HG02763 (cell line): ENCODE results near the gene ITM2A.
A peak's percentile ranks its signal among the peaks of the same experiment; 100 is the strongest.

Source experiments
- ATAC-seq: cut with Tn5 transposase; IDR thresholded peaks from one replicate; pipeline ENCODE4 v1.9.1; 2021; ENCODE audit warnings: mild to moderate bottlenecking, moderate library complexity; ENCODE audit not compliant: unreplicated experiment

The ITM2A gene

DNA sequence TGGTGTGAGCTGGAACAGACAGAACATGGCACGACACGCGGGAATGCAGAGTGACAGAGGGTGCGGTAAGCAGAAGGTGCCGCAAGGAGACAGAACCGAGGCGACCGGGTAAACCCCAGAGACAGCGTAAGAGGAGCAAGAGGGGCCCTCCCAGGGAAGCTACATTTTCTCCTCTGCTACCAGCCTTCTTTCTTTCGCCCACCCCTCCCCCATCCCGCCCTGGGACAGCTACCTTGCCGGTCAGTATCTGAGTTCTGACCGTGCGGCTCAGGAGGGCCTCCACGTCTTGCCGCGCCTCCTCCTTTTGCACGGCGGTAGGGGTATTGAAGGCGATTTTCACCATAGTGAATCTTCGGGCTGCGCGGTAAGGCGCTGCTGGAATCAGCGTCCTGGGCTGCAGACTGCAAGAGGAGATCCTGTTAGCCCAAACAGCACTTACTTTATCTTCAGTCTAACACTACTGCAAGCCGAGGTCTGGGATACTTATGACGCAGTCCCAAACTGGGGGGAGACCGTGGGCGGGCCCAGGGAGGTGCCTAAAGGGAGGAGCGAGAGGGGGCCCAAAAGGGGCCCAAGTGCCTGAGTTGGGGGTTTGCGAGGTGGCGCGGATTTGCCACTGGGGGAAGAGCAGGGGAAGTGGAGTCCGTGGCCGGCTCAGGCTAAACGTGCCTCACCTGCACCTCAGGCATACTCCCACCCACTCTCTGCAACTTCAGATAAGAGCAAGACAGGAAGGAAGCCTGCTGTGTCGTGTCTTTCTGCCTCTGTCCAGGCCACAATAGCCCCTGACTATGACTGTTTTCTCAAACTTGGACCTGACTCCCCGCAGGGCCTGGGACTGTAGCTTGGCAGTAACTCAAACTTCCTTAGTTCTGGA lies at the start of gene ITM2A:
Gene ITM2A, minus strand, starts transcription at position 462 of the 877 bp plus-strand sequence. Its CDS starts 119 bp downstream, at position 343.
- peak; percentile 55 for ATAC-seq

DNA sequence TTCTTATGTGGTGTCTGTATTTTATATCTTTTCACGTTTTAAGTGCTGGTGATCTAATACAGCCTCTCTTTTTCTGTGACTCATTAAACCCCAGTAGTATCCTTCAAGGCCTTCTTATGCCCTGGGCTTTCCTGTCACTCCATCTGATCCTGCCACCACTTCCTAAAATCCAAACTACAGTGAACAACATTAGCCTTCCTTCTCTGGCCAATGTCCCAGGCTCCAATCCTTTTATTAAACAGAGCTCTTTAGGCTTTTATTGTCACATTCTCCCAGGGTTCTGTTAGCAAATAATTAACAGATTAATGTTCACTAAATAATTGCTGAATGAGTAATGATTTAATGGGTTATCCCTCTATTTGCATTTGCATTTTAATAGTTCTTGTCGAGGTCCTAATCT lies 47.9 kb upstream of the ITM2A start:
- no peak for ATAC-seq

DNA sequence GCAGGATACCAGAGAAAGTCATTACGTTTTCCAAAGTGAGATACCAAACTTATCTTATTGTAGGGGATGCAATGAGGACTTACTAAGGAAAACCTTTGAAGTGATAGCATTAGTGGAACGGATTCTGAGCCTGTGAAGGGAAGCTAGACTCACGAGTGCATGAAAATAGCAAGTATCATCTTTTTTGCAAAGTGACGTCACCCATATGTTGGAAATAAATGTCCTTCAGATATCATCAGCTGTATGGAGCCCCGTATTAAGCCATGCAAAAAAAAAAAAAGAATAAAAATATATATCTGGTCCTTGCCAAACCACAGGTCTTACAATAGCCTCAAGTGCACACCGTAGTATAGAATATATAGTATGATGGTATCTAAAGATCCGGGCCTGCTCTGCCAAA lies 46.8 kb upstream of the ITM2A start:
- ATAC-seq, result no peak

DNA sequence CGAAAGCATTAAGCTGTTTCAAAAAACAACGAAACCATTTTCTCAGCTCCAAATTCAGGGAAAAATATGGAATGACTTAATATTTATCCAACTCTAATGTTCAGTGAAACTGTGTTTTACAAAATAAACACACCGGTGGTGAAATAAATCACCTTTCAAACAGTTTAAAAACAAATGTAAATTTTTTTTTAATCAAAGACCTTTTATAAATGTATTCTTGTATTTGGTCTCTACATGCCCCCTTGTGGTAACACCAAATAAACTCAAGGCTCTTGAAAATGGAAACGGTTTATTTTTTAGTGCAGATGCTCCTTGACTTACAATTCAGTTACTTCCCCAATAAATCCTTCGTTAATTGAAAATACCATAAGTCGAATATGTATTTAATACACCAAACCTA lies 45.8 kb upstream of the ITM2A start:
- ATAC-seq, result no peak

DNA sequence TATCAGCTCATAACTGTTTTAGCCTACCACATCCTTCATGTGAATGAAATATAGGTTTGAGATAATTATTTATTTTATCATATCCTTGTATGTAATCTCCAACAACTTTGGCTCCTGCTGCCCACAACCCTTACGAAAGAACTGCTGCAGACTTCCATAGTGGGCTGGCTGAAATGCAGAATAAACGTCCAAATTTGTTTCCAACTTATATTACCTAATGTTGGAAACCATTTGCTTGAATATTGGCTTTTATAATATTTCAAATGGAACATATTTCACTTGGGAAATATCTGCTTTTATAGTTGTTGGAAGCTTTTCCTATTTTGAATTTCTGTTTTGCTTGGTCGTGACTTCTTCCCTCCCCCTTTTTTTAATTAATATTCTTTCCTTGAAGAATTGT lies 45.0 kb upstream of the ITM2A start:
- no peak for ATAC-seq

DNA sequence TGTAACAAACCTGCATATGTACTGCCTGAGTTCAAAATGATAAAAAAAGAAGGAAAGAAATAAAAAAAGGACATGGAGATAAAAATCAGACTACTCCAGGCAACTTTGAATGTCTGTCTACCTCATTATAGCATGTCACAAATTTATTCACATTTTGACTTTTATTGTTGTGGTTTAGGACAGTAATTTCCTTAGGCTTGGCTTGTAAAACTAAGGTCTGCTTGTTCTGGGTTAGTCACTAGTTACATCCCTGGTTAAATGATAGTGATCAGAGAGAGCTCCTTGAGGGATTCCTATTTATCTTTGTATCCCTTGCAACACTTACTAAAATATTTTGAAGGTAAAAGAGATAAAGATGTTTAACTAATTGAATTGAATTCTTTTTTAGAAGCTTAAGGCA lies 42.5 kb upstream of the ITM2A start:
- ATAC-seq, result no peak

DNA sequence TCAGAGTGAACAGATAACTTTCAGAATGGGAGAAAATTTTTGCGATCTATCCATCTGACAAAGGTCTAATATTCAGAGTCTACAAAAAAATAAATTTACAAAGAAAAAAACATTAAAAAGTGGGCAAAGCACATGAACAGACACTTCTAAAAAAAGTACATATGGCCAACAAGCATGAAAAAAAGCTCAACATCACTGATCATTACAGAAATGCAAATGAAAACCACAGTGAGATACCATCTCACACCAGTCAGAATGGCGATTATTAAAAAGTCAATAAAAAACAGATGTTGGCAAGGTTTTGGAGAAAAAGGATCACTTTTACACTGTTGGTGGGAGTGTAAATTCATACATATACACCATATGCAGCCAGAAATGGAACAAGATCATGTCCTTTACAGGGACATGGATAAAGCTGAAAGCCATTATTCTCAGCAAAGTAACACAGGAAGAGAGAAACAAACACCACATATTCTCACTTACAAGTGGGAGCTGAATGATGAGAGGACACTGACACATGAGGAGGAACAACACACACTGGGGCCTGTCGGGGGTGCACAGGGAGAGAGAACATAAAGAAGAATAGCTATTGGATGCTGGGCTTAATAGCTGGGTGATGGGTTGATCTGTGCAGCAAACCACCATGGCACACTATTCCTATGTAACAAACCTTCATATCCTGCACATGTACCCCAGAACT lies 41.6 kb upstream of the ITM2A start:
- no peak for ATAC-seq

DNA sequence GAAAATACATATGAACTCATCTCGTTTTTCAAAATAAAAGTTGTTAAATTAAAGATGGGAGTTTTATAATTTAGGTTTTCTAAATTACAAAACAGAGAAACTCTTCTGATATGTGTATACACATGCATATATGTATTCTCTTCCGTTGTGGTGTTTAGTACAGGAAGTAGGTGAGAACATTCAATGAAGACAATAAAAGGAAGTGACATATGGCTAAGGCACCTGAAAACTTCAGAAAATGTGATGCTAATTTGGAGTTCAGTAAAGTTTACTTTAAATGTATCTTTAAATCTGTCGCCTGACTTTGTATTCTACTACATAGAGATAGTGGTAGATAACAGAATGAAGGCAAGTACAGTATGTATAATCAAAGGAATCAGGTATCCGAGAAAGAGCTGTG lies 33.5 kb upstream of the ITM2A start:
- ATAC-seq, result no peak

DNA sequence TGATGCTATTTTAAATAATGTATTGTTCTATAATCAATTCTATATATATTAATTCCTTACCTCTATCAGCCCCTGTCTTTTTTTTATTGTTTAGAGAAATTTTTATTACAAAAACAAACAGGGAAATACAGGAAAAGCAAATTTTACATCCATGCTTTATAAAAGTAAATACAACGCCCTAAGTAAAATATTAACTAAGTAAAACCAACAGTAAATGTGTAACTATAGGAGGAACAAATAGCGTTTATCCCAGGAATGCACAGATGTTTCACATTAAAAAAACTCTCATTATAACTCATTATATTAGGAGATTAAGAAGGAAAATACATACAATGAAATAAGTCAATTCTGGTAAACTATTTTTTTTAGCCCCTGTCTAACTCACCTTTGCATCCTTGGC lies 8.2 kb upstream of the ITM2A start:
- ATAC-seq, result no peak

DNA sequence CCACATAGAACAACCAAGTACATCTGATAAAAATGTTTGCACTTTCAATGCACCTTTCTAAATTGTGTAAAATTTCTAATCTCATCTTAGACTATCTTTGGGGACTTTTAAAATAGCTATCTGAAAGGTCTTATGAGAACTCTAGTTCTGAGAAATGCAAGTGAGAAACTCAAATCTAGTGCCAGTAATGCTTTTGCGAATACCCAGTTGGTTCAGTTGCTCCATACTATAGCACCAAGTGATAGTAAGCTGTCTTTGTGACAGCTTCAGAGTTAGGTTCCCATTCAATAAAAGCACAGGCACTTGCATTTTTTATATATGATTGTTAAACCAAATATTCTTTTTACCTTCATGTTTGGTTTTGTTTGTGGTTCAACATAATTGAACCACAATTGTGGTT lies 4.5 kb upstream of the ITM2A start:
- ATAC-seq, result no peak

DNA sequence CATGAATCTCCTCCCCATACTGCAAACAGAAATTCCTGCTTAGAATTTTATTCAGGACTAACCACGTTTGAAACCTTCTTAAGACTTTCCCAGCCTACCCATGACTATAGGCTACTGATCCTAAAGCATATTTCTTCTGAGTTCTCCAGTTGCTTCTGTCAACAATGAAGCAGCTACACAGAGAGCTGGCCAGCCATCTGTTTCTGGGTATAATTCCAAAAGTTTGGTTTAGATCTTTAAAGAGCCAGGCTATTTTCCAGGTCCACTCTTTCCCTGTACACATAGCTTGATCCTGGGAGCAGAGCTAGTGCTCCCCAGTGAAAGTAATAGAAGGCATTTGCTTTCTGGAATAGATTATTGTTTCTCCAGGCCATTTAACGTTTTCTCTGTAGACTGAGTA lies 4.0 kb upstream of the ITM2A start:
- ATAC-seq, result no peak

DNA sequence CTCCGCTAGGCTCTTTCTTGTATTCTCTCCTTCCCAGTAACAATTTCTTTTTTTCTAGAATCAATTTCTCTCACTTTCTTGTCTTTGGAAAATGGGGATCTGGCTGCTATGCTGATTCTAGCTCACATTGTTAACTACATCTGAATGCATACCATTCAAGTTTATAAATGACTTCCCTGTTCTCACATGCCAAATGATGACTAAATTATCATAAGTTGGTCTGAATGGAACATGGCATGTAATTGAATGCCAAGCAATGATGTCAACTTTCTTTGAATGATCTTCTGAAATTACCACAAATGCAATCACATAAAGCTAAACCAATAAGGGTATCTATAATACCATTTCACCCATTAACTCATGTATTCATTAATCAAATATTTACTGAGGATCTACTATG lies 2.7 kb upstream of the ITM2A start:
- no peak for ATAC-seq

DNA sequence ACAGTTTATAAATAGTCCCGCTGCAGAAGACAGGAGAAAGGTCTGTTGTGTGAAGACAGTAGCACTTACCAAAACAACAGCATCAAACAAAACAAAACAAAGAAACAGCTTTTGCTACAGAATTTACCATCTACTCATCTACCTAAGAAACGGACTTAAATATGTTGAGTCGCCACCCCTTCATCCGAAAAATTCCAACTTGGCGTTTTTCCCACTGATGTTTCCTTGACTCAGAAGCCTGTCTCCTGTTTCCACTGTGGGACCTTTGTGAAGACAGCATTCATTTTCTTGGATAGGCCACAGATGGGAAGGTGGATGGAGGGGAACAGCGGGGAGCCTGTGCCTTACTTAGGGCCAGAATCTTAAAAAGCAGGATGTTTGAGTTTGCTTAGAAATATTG lies 1.3 kb upstream of the ITM2A start:
- ATAC-seq, result no peak

DNA sequence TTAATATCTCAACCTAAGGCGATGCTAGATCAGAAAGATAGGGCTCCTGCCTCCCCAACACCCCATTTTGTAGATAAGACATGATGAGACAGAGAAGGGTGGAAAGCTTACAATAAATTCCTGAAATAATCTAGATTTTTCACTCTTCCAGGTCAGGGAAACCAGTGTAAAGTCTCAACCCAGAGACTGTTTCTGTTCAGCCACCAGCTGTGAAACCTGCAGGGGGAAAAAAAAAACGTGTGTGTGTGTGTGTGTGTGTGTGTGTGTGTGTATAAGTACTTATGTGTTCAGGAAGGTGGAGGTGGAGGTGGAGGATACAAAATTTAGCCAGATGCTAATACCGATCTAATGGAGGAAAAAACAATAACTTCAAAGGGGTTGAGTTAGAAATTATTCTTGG lies 773 bp upstream of the ITM2A start:
- no peak for ATAC-seq

DNA sequence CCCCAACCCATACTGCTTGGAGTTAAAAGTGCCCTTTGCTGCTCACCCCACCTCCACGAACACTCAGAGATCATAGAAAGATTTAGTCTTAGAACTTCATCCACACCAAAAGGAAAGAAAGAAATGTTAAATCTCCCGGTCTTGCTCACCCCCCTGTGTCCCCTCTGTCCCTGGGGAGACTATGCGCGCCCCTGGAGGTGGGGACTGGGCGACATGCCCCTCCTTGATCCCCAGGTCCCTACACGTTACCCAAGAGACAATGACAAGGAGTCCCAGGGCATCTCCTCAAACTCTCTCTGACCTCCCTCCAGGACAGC lies 620 bp downstream of the ITM2A start:
- peak; percentile 28 for ATAC-seq

DNA sequence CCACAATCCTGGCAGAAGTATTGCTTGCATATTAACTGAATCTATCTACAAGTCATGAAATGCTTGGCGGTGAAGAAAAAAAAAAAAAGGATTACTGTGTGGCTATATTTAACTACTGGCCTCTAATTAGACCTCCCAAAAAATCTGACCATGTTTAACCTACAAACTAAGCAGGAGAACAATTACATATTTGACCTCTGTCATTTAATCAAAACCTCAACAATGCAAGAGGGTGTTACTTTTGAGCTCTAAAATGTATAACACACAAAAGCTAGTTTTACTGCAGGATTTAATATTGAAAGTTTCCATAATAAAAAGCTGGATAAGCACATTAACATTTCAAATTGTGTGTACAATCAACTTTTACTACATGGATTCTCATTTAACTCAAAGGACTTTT lies 1.5 kb downstream of the ITM2A start:
- no peak for ATAC-seq

DNA sequence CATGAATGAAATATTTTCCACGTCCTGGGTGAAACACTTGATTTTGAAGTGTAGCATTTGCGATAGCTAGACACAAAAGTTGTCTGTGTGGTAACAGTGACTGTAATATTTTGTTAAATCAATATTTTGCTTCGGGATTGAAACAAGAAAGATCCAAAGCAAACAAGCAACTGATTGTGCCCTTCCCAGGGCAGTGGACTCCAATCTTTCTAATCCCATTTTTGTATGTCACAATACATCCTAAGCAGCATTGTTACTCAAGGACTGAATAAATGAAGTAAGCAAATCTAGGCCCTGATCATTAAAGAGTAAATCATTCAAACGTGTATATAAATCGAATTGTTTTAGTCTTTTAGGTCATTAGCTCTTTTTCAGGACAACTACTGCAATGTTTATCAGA lies 2.8 kb downstream of the ITM2A start:
- ATAC-seq, result no peak

DNA sequence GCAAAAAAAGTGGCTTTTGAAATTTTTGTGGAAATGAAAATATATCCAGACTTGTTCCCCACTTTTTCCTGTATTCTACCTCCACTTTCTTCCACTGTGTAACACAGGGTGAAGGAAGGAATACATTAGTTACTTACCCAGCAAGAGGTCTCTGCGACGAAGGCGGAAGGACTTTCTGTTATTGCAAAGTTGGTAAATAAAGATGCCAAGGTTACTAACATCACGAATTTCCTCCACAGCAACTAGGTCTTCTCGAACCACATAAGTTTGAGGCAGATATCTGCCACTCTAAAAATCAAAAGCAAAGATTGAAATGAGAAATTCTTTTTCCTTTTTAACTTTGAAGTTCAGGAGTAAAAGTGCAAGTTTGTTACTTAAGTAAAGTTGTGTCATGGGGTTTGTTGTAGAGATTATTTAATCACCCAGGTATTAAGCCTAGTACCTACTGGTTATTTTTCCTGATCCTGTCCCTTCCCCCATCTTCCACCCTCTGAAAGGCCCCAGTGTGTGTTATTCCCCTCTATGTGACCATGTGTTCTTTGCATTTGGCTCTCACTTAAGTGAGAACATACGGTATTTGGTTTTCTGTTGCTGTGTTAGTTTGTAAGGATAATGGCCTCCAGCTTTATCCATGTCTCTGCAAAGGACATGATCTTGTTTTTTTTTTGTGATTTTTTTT lies 5.8 kb downstream of the ITM2A start:
- ATAC-seq, result no peak

DNA sequence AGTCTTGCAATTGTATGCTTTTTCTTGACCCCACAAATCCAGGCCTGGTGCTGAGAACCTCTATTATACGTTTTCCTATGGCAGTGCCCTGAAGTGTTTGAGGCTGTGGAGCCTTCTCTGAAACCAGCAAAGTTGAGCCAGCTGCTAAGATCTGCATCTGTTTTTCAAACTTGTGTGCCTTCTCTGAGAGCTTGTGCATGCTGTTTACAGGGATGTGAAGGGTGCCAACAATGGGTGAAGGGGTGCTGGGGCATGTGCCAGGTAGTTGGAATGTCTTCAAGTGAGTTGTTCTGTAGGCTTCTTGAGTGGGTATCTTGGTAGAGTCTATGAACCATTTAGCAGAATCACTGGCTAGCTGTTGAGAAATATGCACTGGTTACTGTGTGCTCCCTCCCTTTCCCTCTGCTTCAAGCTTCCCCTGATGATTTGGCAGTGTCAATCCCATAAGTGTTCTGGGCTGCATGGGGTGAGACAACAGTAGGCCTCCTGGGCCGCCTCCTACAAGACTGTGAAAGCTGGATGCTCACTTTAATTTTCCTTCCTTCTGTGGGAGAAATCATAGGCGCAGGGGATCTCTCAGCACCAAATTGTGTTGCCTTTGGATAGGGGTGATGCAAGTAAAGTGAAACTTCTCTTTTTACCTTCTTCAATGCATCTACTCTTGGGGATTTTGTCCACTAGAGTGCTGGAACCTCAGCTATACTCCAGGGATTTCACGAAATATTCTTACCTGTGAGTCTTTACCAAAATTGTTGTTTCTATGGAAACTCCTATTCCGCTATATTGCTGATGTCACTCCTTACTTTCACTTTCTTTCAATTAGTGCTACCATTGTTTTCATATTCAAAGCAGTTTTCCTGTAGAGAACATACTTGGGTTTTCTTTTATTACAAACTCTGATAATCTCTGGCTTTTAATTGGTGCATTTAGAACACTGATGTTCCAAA lies 30.0 kb downstream of the ITM2A start:
- no peak for ATAC-seq

DNA sequence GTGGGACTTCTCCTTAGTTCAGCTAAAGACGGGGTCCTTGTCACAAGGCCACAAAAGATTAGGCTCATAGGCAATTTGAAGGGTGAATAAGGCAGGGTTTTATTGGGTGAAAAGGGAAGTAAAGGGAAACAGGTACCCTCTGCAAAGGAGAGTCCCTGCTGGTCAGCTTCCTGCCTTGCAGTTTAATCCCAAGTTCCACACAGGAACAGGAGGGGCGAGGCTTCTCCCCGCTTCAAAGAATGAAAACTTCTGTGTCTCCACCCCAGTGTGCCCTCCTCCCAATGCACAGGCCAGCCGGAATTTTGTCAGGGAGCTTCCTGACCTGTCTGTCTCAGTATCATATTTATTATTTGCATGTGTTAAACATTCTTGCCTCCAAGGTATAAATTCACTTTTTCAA lies 37.1 kb downstream of the ITM2A start:
- ATAC-seq, result no peak
